HepG2 (cell line): ENCODE data around the gene FKBP10. TPM values are rescaled to one million over a fixed set of nuclear protein-coding genes. Genes with fewer than 3 reads are reported as not detected.
A peak's percentile ranks its signal among the peaks of the same experiment; 100 is the strongest.

ENCODE experiments used
- HOXA3 ChIP-seq: sonication (generic); formaldehyde crosslinking; IDR thresholded peaks from 2 replicates; pipeline ENCODE4 v1.5.0; 2020; ENCODE audit warnings: missing genetic modification reagents
- JARID2 ChIP-seq: sonication (generic); formaldehyde crosslinking; IDR thresholded peaks from 2 replicates; pipeline ENCODE4 v1.8.1; 2023; ENCODE audit warnings: missing genetic modification reagents, inconsistent platforms; ENCODE audit not compliant: insufficient replicate concordance
- KLF6 ChIP-seq: IDR thresholded peaks from 2 replicates; pipeline ENCODE4 v1.8.0; 2016; ENCODE audit warnings: missing biosample characterization, missing genetic modification reagents
- MED8 ChIP-seq: sonication (generic); formaldehyde crosslinking; IDR thresholded peaks from 2 replicates; pipeline ENCODE4 v1.8.1; 2023; ENCODE audit warnings: mild to moderate bottlenecking, missing genetic modification reagents; ENCODE audit not compliant: insufficient replicate concordance
- MIXL1 ChIP-seq: IDR thresholded peaks from 2 replicates; pipeline ENCODE4 v1.6.1; 2016
- NCOA1 ChIP-seq: sonication (generic); formaldehyde crosslinking; IDR thresholded peaks from 2 replicates; pipeline ENCODE4 v1.9.0; 2021; ENCODE audit warnings: missing genetic modification reagents
- NFE2L1 ChIP-seq: sonication (generic); formaldehyde crosslinking; IDR thresholded peaks from 2 replicates; pipeline ENCODE4 v1.4.0; 2020; ENCODE audit warnings: missing genetic modification reagents, mild to moderate bottlenecking, borderline replicate concordance
- SRSF1 ChIP-seq: fragments of 200-400 bp; formaldehyde crosslinking; optimal IDR thresholded peaks from 2 replicates; pipeline ENCODE3; 2017; ENCODE audit warnings: mild to moderate bottlenecking, low read depth, low read length, moderate library complexity
- ZNF34 ChIP-seq: sonication (generic); formaldehyde crosslinking; IDR thresholded peaks from 2 replicates; pipeline ENCODE4 v1.4.0; 2020; ENCODE audit warnings: mild to moderate bottlenecking, missing genetic modification reagents, borderline replicate concordance
- ZNF562 ChIP-seq: sonication (generic); formaldehyde crosslinking; IDR thresholded peaks from 2 replicates; pipeline ENCODE4 v1.8.0; 2022; ENCODE audit warnings: missing genetic modification reagents, borderline replicate concordance
- polyA plus RNA-seq, 8 experiments: library from polyadenylated mRNA; depleted of rRNA in 3 of 8; stranded (reverse) in 7 of 8; unstranded in 1 of 8; fragments of >200 nt; fragmentation: Illumina TruSeq in 4 of 8; extraction: Trizol in 4 of 8; gene quantifications; 2 replicates each; pipeline versions ENCODE4 v1.2.1 to v1.2.3, GENCODE V29; 2011 to 2016; ENCODE audit warnings: low read depth in 4 of 8, missing spikeins in 1 of 8, mixed read lengths in 1 of 8; ENCODE audit not compliant: insufficient read depth in 1 of 8
- total RNA-seq, 5 experiments: library from RNA; depleted of rRNA; stranded (reverse); fragments of >200 nt; fragmentation: Illumina TruSeq; extraction: Trizol; gene quantifications; 2 replicates each; pipeline ENCODE4 v1.2.3, GENCODE V29; 2016; ENCODE audit warnings: low read depth in 1 of 5
- TF ChIP-seq, protein P1 (sequence below): sonication (generic); formaldehyde crosslinking; IDR thresholded peaks from 2 replicates; pipeline ENCODE4 v1.4.0; 2020; ENCODE audit warnings: missing genetic modification reagents, borderline replicate concordance
- TF ChIP-seq, protein P2 (sequence below): sonication (generic); formaldehyde crosslinking; IDR thresholded peaks from 2 replicates; pipeline ENCODE4 v1.5.0; 2020; ENCODE audit warnings: mild to moderate bottlenecking, missing genetic modification reagents
- TF ChIP-seq, protein P3 (sequence below): IDR thresholded peaks from 2 replicates; pipeline ENCODE4 v1.6.1; 2016
- TF ChIP-seq, protein P4 (sequence below): sonication (generic); formaldehyde crosslinking; conservative IDR thresholded peaks from 2 replicates; pipeline ENCODE4 v1.8.1; 2023; ENCODE audit warnings: missing genetic modification reagents

FKBP10 gene
- total and polyA plus RNA-seq, 2 of the 13 experiments (the other 11 are each of a cell fraction or from before 2014, with no cell fraction given) = 149 to 573 TPM

DNA sequence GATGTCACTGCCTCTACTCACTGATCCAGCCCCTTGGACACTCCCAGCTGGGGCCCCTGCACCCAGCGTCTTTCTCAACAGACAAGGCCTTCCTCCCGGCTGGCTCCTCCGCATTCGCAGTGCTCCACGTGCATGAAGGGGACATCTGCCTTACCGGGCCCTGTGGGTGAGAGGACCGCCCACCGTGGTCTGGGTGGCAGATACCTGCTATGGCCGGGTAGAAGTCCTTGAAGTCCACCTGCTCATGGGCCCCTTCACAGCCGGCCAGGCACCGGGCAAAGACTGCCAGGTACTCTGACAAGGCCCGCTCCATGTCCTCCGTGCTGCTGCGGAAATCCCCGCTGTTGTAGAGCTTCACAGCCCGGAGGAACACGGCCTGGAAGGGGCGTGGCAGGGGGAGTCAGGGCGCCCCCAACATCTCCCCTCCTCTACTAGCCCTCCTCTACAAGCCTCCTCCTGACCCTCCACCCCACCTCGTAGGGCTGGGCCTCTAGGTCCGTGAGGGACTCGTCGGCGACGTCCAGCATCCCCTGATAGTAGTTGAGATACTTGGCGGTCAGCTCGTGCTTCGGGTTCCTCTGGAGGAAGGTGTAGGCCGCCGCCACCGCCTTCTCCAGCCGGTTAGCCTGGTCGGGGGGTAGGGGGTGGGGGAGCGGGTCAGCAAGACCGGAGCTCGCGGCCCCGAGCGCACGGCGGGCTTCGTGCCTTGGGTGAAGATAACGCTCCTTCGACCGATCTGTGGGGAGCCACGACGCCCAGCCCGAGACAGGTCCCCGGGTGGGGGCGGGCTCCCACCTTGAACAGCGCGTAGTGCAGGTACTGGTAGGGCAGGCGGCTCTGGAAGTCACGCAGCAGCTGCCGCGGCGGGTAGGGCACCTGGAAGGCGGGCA, 1.9 kb upstream of the FKBP10 start (continued):
- TF ChIP-seq, protein P1, sequence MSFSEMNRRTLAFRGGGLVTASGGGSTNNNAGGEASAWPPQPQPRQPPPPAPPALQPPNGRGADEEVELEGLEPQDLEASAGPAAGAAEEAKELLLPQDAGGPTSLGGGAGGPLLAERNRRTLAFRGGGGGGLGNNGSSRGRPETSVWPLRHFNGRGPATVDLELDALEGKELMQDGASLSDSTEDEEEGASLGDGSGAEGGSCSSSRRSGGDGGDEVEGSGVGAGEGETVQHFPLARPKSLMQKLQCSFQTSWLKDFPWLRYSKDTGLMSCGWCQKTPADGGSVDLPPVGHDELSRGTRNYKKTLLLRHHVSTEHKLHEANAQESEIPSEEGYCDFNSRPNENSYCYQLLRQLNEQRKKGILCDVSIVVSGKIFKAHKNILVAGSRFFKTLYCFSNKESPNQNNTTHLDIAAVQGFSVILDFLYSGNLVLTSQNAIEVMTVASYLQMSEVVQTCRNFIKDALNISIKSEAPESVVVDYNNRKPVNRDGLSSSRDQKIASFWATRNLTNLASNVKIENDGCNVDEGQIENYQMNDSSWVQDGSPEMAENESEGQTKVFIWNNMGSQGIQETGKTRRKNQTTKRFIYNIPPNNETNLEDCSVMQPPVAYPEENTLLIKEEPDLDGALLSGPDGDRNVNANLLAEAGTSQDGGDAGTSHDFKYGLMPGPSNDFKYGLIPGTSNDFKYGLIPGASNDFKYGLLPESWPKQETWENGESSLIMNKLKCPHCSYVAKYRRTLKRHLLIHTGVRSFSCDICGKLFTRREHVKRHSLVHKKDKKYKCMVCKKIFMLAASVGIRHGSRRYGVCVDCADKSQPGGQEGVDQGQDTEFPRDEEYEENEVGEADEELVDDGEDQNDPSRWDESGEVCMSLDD (CRISPR knock-in tag) = no peak
- no peak for TF ChIP-seq KLF6 (CRISPR knock-in tag)
- no peak for TF ChIP-seq HOXA3
- TF ChIP-seq NFE2L1 (CRISPR knock-in tag) = peak; percentile 35; the same call in 1 of the 2 replicates
- peak; percentile 61 for TF ChIP-seq SRSF1
- TF ChIP-seq NCOA1 (CRISPR knock-in tag) = no peak
- TF ChIP-seq, protein P2, sequence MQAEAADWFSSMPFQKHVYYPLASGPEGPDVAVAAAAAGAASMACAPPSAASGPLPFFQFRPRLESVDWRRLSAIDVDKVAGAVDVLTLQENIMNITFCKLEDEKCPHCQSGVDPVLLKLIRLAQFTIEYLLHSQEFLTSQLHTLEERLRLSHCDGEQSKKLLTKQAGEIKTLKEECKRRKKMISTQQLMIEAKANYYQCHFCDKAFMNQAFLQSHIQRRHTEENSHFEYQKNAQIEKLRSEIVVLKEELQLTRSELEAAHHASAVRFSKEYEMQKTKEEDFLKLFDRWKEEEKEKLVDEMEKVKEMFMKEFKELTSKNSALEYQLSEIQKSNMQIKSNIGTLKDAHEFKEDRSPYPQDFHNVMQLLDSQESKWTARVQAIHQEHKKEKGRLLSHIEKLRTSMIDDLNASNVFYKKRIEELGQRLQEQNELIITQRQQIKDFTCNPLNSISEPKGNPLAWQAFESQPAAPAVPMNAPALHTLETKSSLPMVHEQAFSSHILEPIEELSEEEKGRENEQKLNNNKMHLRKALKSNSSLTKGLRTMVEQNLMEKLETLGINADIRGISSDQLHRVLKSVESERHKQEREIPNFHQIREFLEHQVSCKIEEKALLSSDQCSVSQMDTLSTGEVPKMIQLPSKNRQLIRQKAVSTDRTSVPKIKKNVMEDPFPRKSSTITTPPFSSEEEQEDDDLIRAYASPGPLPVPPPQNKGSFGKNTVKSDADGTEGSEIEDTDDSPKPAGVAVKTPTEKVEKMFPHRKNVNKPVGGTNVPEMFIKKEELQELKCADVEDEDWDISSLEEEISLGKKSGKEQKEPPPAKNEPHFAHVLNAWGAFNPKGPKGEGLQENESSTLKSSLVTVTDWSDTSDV (CRISPR knock-in tag) = 0 out of 2 replicates have a peak, but pooled peaks have one; percentile 38
- TF ChIP-seq ZNF562 (CRISPR knock-in tag) = no peak
- no peak for TF ChIP-seq ZNF34 (CRISPR knock-in tag)
- TF ChIP-seq MIXL1 (CRISPR knock-in tag) = 0 out of 2 replicates have a peak, but pooled peaks have one; percentile 1
- TF ChIP-seq JARID2 (CRISPR knock-in tag) = peak; percentile 91
- TF ChIP-seq, protein P3, sequence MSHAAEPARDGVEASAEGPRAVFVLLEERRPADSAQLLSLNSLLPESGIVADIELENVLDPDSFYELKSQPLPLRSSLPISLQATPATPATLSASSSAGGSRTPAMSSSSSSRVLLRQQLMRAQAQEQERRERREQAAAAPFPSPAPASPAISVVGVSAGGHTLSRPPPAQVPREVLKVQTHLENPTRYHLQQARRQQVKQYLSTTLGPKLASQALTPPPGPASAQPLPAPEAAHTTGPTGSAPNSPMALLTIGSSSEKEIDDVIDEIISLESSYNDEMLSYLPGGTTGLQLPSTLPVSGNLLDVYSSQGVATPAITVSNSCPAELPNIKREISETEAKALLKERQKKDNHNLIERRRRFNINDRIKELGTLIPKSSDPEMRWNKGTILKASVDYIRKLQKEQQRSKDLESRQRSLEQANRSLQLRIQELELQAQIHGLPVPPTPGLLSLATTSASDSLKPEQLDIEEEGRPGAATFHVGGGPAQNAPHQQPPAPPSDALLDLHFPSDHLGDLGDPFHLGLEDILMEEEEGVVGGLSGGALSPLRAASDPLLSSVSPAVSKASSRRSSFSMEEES (CRISPR knock-in tag) = no peak
- no peak for TF ChIP-seq MED8 (CRISPR knock-in tag)
- TF ChIP-seq, protein P4, sequence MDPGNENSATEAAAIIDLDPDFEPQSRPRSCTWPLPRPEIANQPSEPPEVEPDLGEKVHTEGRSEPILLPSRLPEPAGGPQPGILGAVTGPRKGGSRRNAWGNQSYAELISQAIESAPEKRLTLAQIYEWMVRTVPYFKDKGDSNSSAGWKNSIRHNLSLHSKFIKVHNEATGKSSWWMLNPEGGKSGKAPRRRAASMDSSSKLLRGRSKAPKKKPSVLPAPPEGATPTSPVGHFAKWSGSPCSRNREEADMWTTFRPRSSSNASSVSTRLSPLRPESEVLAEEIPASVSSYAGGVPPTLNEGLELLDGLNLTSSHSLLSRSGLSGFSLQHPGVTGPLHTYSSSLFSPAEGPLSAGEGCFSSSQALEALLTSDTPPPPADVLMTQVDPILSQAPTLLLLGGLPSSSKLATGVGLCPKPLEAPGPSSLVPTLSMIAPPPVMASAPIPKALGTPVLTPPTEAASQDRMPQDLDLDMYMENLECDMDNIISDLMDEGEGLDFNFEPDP (CRISPR knock-in tag) = 0 out of 2 replicates have a peak, but pooled peaks have one; percentile 9
